Glomerular endothelial cell (primary cell): ENCODE measurements around the gene ZGLP1. TPM values are rescaled to one million over a fixed set of nuclear protein-coding genes. Genes with fewer than 3 reads are reported as not detected.
"Not testable (repeated sequence)": the region's sequence is repeated elsewhere in the genome, so short reads cannot be mapped to it uniquely, and the experiment has no call there.

Experiments used
- DNase-seq: peaks from one replicate; pipeline ENCODE4 v3.0.0-alpha.2; 2011; ENCODE audit warnings: low read depth, low spot score; ENCODE audit errors: extremely low read depth
- total RNA-seq: library from RNA; depleted of rRNA; stranded (reverse); fragments of >200 nt; gene quantifications from 2 replicates; pipeline ENCODE4 v1.2.3, GENCODE V29; 2015

Gene ZGLP1
- total RNA-seq, result 0.39 and 1.3 TPM in 2 replicates

DNA sequence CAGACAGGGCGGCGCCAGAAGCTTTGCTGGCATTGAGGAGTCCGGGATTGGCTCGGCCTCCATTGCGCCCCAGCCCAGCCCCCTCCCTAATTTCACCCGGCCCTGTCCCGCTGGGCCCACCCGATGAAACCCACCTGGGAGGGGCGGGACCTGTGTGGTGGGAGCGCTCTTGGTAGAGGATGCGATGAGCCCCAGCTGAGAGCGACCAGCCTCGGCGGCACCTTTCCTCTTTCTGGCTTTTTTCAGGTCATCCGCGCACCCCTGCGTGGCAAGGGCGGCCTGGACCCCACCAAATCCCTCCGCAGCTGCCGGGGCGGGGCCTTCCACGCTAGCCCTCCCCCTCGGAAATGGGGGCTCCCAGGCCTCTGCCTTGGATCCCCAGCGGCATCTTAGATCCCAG lies at the start of gene ZGLP1:
ZGLP1 (minus strand) TSS at position 393 of the 400 bp plus-strand sequence.
- no peak for DNase-seq

DNA sequence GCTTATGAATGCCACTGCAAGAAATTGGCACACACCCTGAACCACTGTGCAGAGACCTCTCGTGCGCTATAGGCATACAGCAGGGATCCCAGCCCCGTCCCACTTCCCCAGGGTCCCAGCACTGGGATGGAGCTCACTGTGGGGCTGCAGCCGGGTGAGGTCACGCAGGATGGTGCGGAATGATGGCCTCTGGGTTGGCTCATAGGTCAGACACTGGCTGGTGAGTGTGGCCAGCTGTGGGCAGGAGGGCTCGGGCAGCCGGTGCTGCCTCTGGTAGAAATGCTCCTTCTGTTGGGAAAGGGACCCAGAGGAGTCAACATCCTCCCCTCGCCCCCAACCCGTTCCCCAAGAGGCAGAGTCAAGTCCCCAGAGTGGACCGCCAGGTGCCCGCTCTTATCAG lies 46.8 kb upstream of the ZGLP1 start:
- no peak for DNase-seq

- no peak for DNase-seq
These were observed 44.3 kb upstream of the ZGLP1 start for GRCh38 chr19:10353793-10354391.

- DNase-seq, result no peak
These were observed 43.4 kb upstream of the ZGLP1 start for GRCh38 chr19:10352764-10353671.

- DNase-seq, result no peak
These were observed 36.9 kb upstream of the ZGLP1 start for GRCh38 chr19:10346509-10346908.

DNA sequence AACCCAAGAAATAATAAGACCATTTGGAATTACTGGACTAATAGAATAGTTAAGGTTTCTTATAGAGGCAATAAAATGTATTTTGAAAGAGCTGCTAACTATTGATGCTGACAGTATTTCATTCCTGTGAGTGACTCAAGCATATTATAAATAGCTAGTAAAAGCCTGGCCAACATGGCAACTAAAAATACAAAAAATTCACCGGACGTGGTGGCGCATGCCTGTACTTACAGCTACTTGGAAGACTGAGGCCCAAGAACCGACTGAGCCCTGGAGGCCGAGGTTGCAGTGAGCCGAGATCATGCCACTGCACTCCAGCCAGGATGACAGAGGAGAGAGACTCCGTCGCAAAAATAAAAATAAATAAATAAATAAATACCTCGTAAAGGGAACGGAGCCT lies 35.2 kb upstream of the ZGLP1 start:
- DNase-seq, result no peak

GRCh38 chr19:10343495-10343894 lies 33.9 kb upstream of the ZGLP1 start:
- DNase-seq, result no peak

DNA sequence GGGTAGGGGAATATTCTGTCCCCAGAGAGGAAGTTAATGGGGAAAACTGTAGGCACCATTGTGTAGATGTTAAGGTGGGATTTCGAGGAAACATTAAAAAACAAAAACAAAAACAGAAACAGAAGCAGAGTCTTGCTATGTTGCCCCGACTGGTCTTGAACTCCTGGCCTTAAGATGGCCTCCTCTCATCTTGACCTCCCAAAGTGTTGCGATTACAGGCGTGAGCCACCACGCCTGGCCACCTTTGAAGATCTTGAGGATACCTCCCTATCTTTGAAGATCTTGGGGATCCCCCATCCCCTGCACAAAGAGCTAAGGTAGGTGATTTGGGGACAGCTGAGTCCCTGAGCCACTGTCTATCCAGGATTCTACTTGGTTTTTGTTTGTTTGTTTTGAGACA lies 30.4 kb upstream of the ZGLP1 start:
- DNase-seq, result no peak

GRCh38 chr19:10339380-10339960 lies 29.9 kb upstream of the ZGLP1 start, which contains the start of gene ICAM3:
TSS of gene ICAM3 (minus strand) at chr19:10339624. CDS start at chr19:10339614, 10 bp downstream.
- DNase-seq, result no peak

DNA sequence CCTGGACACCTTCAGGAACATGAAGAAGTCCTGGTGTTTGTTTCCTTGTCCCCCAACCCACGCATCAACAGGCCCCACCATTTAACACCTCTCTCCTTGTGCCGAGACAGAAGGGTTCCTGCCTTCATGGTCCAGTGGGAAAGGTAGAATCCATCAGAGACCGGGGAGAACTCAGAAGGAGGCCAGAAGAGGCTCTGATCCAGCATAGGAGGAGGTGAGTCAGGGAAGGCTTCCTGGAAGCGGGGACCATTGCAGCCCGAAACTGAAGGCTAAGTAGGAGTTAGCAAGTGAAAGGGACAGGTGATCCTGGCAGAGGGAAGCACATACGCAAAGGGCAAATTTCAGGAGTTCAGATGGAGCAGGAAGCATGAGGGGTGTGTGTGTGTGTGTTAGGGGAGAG lies 29.3 kb upstream of the ZGLP1 start:
- DNase-seq, result no peak

DNA sequence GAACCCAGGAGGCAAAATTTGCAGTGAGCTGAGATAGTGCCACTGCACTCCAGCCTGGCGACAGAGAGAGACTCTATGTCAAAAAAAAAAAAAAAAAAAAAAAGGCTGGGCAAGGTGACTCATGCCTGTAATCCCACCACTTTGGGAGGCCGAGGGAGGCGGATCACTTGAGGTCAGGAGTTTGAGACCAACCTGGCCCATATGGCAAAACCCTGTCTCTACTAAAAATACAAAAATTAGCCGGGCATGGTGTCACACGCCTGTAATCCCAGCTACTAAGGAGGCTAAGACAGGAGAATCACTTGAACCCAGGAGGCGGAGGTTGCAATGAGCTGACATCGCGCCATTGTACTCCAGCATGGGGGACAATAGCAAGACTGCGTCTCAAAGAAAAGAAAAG lies 27.1 kb upstream of the ZGLP1 start:
- not testable (repeated sequence) for DNase-seq

DNA sequence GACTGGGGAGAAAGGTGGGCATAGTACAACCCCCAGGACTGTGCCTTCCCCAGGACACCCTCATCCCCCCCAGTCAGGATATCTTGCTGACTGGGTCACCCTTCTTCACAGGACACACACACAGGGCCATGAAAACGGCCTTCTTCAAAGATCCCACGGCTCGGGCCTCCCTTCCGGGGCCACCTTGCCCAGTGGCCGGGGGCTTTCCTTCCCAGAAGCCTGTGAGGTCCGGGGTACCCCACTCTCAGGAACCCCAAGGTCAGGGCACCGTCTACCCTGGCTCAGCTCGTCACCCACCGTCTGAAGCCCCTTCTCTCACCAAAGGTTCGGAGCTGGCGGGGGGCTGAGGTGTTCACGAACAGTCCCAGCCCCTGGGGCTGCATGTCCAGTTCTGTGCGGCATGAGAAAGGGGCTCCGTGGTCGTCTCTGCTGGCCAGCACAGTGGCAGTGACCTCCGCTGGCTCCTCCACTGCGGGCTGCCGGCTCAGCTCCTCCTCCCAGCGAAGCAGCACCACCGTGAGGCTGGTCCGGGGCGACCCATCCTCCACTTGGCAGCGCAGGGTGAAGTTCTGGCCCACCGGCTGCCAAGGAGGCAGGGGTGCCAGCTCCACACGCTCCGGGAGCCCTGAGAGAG lies 25.9 kb upstream of the ZGLP1 start:
- DNase-seq, result no peak

GRCh38 chr19:10334588-10335351 lies 25.2 kb upstream of the ZGLP1 start:
- DNase-seq, result peak; percentile 69

DNA sequence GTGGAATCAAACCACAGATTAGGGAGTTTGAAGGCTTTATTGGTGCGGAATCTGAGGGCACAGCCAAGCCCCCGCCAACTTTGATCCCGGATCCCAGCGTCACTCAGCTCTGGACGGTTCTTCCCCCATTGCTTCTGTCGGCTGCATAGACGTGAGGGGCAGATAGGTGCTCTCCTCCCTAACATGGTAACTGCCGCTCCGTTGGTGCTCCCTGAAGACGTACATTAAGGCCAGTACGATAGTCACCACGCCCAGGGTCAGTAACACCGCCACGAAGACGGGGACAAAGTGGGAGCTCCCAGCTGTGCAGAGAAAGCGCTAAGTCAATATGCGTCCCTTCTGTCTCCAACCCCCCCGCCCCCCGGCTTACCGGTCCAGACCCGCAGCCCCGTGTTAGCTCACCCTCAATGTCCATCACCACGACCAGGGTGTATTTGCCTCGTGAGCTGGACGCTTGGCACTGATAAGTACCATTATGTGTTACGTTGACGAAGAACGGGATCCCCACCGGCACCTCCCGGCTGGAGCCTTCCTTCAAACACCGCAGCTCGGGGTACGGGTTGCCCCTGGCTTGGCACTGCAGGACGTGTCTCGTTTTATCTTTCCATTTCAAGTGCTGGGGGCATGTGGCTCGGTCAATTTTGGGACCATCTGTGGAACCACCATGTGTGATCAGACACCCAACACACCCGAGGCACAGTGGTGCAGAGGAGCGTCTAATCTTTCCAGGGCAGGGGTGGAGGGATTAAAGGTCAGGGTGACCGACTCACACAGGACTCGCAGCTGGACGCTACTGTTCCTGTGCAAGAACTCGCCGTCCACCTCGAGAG lies 24.4 kb upstream of the ZGLP1 start:
- DNase-seq, result no peak

GRCh38 chr19:10332965-10333757 lies 23.5 kb upstream of the ZGLP1 start, which contains the start of gene RAVER1:
TSS of gene RAVER1 (minus strand) at chr19:10333529. CDS start at chr19:10333507, 22 bp downstream.
- DNase-seq, result peak; percentile 56

DNA sequence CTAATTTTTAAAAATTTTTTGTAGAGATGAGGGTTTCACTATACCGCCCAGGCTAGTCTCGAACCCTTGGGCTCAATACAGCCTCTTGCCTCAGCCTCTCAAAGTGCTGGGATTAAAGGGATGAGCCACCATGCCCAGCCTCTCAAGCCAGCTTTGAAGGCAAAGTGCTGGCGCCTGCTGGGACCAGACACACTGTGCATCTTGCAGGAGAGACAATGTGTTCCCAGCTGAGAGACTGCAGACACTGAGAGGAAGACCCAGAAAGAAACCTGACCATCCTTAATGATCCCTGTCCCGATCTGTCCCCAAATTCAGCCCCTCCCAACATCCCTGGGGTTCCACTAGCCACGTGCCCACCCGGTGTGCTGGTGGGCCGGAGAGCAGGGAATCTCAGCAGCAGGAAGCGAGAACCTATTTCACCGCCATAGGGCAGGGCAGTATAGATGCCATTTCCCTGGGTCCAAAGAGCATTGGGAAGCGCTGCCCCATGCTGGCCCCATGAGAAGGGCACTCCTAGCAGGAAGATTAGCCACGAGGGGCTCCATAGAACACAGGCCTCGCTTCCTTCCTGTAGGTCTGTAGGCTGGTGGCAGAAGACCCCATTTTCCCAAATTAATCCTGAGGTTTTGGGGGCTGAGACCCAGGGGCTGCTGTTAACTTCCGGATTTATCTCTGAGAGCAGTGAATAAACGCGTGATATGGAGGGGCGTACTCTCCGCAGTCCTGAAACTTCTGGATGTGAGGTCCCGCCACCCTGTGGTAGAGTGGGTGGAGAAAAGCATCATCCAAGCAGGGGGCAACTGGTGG lies 22.7 kb upstream of the ZGLP1 start:
- DNase-seq, result no peak

DNA sequence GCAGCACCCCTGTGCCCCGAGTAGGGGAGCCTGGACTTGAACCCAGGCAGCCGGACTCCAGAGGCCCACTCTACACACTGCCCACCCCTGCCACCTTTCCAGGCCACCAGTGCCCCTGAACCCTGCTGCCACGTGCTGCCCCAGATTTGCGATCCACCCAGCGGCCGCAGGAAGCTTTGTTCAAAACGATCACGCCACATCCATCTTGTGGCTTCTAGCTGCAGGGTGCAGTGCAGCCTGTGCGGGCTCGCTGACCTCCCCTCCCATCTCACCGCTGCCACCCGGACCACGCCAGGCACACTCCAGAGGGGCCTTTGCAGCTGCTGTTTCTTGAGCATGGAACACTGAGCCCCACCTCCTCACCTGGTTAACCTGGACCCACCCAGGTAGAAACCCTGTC lies 19.9 kb upstream of the ZGLP1 start:
- DNase-seq, result no peak
